Smooth muscle cell (in vitro differentiated cells): Measurements from ENCODE around the gene NCMAP. TPM values are rescaled to one million over a fixed set of nuclear protein-coding genes. Genes with fewer than 3 reads are reported as not detected.

Experiments used
- DNase-seq: peaks from one replicate; lab custom pipeline; 2025; ENCODE audit not compliant: unreplicated experiment; lab: John Stamatoyannopoulos, UW
- H2AFZ ChIP-seq: fragments of 200-600 bp; sonication (generic); 2 replicates; pipeline ENCODE4 v1.6.0; 2016; ENCODE audit warnings: antibody characterized with exemption, low read depth, mild to moderate bottlenecking
- H3F3A ChIP-seq: fragments of 200-600 bp; sonication (generic); 2 replicates; pipeline ENCODE4 v1.6.0; 2017; ENCODE audit warnings: antibody characterized with exemption, low read depth
- H3K27ac ChIP-seq: fragments of 200-600 bp; sonication (generic); 2 replicates; pipeline ENCODE4 v1.5.1; 2016; ENCODE audit warnings: low read depth, mild to moderate bottlenecking
- H3K27me3 ChIP-seq: fragments of 200-600 bp; sonication (generic); 2 replicates; pipeline ENCODE4 v1.6.1; 2016; ENCODE audit warnings: low read depth, mild to moderate bottlenecking
- H3K36me3 ChIP-seq: fragments of 200-600 bp; sonication (generic); 2 replicates; pipeline ENCODE4 v1.5.1; 2016; ENCODE audit warnings: low read depth
- H3K4me1 ChIP-seq: fragments of 200-600 bp; sonication (generic); 2 replicates; pipeline ENCODE4 v1.5.1; 2016; ENCODE audit warnings: low read depth
- H3K4me2 ChIP-seq: fragments of 200-600 bp; sonication (generic); 2 replicates; pipeline ENCODE4 v1.6.0; 2016; ENCODE audit warnings: mild to moderate bottlenecking
- H3K4me3 ChIP-seq: fragments of 200-600 bp; sonication (generic); 2 replicates; pipeline ENCODE4 v1.5.1; 2016; ENCODE audit warnings: mild to moderate bottlenecking
- H3K79me2 ChIP-seq: fragments of 200-600 bp; sonication (generic); 2 replicates; pipeline ENCODE4 v1.6.0; 2016; ENCODE audit warnings: low read depth, mild to moderate bottlenecking
- H3K9ac ChIP-seq: fragments of 200-600 bp; sonication (generic); 2 replicates; pipeline ENCODE4 v1.6.0; 2016; ENCODE audit warnings: low read depth
- H3K9me3 ChIP-seq: fragments of 200-600 bp; sonication (generic); replicated peaks from 2 replicates; pipeline ENCODE4 v1.5.1; 2016; ENCODE audit warnings: low read depth
- H4K20me1 ChIP-seq: fragments of 200-600 bp; sonication (generic); 2 replicates; pipeline ENCODE4 v1.6.0; 2016; ENCODE audit warnings: low read depth
- WGBS: methylation state at CpG from one replicate; pipeline ENCODE4 v1.1.7; 2016; ENCODE audit warnings: low lambda C conversion rate; 5-methylcytosine and 5-hydroxymethylcytosine counted together
- polyA plus RNA-seq: library from polyadenylated mRNA; unstranded; fragments of >200 nt; fragmentation: Nextera tagmentation; extraction: Ambion mirVana; gene quantifications from 2 replicates; pipeline ENCODE4 v1.2.1, GENCODE V29; 2016
- total RNA-seq: library from RNA; depleted of rRNA; stranded (reverse); fragments of >200 nt; gene quantifications from 2 replicates; pipeline ENCODE4 v1.2.3, GENCODE V29; 2014
- TF ChIP-seq, protein P1 (sequence below): fragments of 200-600 bp; sonication (generic); IDR thresholded peaks from 2 replicates; pipeline ENCODE4 v1.5.1; 2017; ENCODE audit warnings: borderline replicate concordance, mild to moderate bottlenecking, antibody characterized with exemption; ENCODE audit not compliant: insufficient read depth, poor library complexity, severe bottlenecking

Gene NCMAP
- total and polyA plus RNA-seq, 2 experiments from 2014 or later = not detected

DNA sequence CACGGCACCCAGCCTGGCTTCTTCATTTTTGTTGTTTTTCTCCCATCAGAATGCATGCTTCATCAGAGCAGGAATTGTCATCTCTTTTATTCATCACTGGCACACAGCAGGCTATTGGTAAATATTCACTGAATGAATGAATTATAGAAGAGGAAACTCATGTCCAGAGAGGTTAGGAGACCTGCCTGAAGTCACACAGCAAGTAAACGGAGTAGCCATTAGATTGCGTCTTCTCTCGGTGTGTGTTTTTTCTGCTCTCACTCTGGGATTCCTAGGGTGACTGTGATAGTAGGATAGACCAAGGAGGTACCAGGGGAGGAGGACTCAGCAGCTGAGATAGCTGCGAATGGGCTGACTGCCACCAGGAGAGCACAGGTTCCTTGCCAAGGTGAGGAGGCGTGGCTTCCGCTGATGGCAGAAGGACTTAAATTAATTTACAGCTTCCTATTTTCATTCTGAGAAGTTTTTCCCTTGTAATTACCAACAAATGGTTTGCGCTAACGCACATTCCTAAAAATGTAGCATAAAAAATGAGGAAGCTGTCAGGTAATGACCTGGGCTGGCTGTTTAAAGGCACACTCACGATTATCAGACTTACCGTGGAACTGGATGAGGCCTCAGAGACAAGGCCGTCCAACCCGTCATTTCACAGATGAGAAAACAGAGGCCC is 4.5 kb upstream of the NCMAP start:
- H3K4me3 ChIP-seq = no peak overlapping the region
- no peaks in the 10 kb centered on the region for H3K79me2 ChIP-seq
- peaks cover 3% of the 10 kb centered on the region for H3F3A ChIP-seq
- TF ChIP-seq, protein P1, sequence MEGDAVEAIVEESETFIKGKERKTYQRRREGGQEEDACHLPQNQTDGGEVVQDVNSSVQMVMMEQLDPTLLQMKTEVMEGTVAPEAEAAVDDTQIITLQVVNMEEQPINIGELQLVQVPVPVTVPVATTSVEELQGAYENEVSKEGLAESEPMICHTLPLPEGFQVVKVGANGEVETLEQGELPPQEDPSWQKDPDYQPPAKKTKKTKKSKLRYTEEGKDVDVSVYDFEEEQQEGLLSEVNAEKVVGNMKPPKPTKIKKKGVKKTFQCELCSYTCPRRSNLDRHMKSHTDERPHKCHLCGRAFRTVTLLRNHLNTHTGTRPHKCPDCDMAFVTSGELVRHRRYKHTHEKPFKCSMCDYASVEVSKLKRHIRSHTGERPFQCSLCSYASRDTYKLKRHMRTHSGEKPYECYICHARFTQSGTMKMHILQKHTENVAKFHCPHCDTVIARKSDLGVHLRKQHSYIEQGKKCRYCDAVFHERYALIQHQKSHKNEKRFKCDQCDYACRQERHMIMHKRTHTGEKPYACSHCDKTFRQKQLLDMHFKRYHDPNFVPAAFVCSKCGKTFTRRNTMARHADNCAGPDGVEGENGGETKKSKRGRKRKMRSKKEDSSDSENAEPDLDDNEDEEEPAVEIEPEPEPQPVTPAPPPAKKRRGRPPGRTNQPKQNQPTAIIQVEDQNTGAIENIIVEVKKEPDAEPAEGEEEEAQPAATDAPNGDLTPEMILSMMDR = no peak
- H3K4me1 ChIP-seq = no peaks in the 10 kb centered on the region
- WGBS = 88% methylated on average over 13 of the region's 13 CpGs
- H4K20me1 ChIP-seq = no peaks in the 10 kb centered on the region
- H3K36me3 ChIP-seq = no peaks in the 10 kb centered on the region
- peak overlapping the region; percentile 58 for H3K27ac ChIP-seq
- no peaks in the 10 kb centered on the region for H3K9me3 ChIP-seq
- no peak overlapping the region for H3K9ac ChIP-seq
- H2AFZ ChIP-seq = no peak overlapping the region
- DNase-seq = no peak
- no peak overlapping the region for H3K4me2 ChIP-seq
- H3K27me3 ChIP-seq = peaks cover 13% of the 10 kb centered on the region

DNA sequence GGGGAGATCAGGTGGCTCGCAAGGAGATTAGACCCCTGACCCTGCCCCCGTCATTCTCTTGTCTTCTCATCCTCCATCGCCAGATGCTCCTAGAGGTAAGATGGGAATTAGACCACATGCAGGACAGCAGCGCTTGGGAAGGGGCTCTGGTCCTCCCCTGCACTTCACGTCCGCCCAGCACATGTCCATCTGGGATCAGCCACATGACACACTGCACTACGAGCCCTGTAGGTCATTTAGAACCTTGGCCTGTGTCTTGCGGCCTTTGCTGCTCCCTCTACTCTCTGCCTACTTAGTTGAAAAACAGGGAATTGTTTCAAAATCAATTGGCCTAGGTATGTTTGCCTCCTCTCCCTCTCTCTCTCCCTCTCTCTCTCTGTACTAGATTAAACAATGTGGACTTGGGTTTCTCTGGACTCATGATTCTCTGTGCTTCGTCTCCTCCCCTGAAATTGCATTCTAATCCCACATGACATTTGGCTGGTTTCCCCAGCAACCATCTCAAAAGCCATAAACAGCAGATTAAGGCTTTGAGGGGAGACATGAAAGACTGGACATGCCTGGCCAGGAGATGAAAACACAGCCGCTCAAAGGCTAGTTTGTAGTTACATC is 3.8 kb upstream of the NCMAP start:
- 55% methylated on average over 10 of the region's 10 CpGs for WGBS
- Histone ChIP-seq H4K20me1 (no peaks in the 10 kb centered on the region), H3K27ac (peak overlapping the region; percentile 58), H3K27me3 (peaks cover 20% of the 10 kb centered on the region), H3K36me3 (no peaks in the 10 kb centered on the region), H3K4me2 (peak overlapping the region; percentile 53), H2AFZ (peak overlapping the region; percentile 78), H3K9me3 (no peaks in the 10 kb centered on the region), H3K79me2 (no peaks in the 10 kb centered on the region), H3K4me1 (no peaks in the 10 kb centered on the region), H3K4me3 (no peak overlapping the region), H3F3A (peaks cover 3% of the 10 kb centered on the region), H3K9ac (peak overlapping the region; percentile 29)
- no peak for DNase-seq
- TF ChIP-seq, protein P1 = no peak

DNA sequence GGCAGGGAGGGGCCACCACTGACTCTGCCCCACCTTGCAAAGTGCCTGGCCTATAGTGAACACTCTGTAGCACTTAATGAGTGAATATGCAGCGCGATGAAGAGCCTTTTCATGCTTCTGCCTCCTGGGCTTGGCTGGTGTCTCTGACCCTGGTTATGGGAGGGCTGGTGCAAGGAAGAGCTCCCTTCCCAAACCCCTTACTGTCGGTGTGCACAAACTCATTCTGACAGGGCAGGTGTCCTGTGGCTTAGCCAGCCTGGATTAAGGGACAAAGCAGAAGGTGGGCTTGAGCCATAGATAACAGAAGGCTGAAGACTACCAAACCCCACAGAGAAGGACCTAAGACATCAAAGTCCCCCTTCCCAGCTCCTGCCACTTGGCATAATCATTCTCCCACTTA is 2.0 kb upstream of the NCMAP start:
- Histone ChIP-seq H3K4me1 (no peaks in the 10 kb centered on the region), H3K4me2 (no peak overlapping the region), H4K20me1 (no peaks in the 10 kb centered on the region), H3K9me3 (no peaks in the 10 kb centered on the region), H3K4me3 (no peak overlapping the region), H3K27ac (no peak overlapping the region), H3K9ac (no peak overlapping the region), H3K27me3 (peaks cover 25% of the 10 kb centered on the region), H2AFZ (no peak overlapping the region), H3K79me2 (no peaks in the 10 kb centered on the region), H3K36me3 (no peaks in the 10 kb centered on the region), H3F3A (peaks cover 3% of the 10 kb centered on the region)
- 92% methylated on average over 3 of the region's 3 CpGs for WGBS
- TF ChIP-seq, protein P1 = no peak
- no peak for DNase-seq
